ENCODE results near the gene BICRA. TPM values are rescaled to one million over a fixed set of nuclear protein-coding genes. Genes with fewer than 3 reads are reported as not detected.
"Not testable (repeated sequence)": the region's sequence is repeated elsewhere in the genome, so short reads cannot be mapped to it uniquely, and the experiment has no call there.

BICRA gene
- total RNA-seq, 1 donor: 3.0 TPM

DNA sequence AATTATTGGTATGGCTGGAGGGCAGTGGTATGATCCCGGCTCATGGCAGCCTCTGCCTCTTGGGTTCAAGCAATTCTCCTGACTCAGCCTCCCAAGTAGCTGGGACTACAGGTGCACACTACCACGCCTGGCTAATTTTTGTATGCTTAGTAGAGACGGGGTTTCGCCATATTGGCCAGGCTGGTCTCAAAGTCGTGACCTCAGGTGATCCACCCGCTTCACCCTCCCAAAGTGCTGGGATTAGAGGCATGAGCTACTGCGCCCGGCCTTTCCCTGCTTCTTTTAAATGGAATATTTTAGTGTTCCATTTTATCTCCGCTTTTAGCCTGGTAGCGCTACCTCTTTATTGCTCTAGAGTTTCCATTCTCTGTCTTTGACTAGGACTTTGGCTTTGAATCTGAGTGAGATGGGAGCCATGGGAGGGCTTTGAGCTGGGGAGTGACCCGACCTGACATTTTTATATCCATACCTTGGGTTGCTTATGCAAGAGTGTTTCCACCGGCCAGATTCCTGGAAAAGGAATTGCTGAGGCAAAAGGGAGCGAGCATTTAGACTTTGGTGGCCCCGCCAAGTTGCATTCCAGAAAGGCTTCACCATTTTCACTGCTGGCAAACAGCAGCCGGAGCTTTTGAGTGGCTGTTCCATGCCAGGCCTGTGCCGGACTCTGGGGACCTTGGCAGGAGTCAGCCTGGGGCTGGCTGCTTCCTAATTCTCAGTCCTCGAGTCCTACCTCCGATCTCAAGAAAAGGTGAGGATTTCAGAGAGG lies 22.9 kb downstream of the BICRA start:
- peak; percentile 35 for DNase-seq (ENCODE audit: low read depth)
- no peak for TF ChIP-seq CTCF (IDR thresholded peaks at IDR 0.05; ENCODE audit: insufficient read depth, low read depth, low read length)

DNA sequence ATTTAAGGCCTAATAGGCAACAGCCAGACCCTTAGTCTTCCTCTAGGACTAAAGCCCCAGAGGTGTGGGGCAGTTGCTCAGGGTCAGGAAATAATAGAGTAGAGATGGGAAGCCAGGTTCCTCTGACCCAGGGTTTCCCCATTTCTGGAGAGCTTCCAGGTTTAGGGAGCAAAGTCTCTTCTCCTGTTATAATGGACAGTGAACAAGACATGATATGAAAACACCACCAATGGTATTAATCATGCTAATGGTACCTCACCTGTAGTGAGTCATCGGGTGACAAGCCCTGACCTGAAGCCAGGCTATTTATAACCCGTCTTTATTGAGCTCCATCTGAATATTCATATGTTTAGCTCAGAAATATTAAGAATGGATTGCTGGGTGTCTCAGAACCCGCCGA lies 24.6 kb downstream of the BICRA start:
- H3K4me3 ChIP-seq (ENCODE audit: low read depth, low read length): no peak overlapping the region
- no peak for DNase-seq (ENCODE audit: low read depth)
- TF ChIP-seq CTCF (IDR thresholded peaks at IDR 0.05; ENCODE audit: insufficient read depth, low read depth, low read length): no peak

More for the DNA sequence above, 22.9 kb downstream of the BICRA start:
- no peak overlapping the region for H3K4me3 ChIP-seq (ENCODE audit: low read depth, low read length)

DNA sequence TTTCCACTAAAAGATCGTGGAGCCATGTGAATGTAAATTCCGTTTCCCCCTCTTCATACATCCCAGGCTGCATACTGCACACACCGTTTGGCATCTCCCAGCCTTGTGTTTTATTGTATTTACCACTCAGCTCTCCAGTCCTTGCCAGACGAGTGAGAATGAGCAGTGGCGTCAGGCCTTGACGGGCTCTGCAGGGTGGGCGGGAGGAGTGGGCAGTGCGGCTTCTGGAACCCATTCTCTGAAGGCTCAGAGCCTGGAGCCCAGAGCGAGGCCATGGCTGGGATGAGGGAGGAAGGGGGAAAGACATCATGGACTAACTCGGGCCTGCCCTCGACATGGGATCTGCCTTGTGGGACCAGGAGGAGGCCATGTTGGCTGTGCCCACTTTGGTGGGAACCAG lies 25.1 kb downstream of the BICRA start:
- no peak for DNase-seq (ENCODE audit: low read depth)
- TF ChIP-seq CTCF (IDR thresholded peaks at IDR 0.05; ENCODE audit: insufficient read depth, low read depth, low read length): no peak

GRCh38 chr19:47635152-47635754 lies 26.3 kb downstream of the BICRA start:
- not testable (repeated sequence) for DNase-seq (ENCODE audit: low read depth); H3K4me3 ChIP-seq (ENCODE audit: low read depth, low read length)

More for the DNA sequence above, 25.1 kb downstream of the BICRA start:
- H3K4me3 ChIP-seq (ENCODE audit: low read depth, low read length): no peak overlapping the region

DNA sequence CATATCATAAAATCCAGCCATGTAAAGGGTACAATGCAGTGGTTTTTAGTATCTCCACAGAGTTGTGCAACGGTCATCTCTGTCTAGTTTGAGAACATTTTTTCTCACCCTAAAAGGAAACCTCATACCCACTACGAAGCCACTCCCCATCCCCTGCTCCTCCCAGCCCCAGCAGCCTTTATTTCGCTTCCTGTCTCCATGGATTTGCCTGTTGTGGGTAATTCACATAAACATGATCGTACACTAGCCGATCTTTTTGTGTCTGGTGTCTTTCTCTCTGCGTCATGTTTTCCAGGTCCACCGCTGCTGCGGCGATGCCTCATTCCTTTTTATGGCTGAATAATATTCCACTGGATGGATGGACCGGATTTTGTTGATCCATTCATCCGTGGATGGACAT lies 28.6 kb downstream of the BICRA start:
- DNase-seq (ENCODE audit: low read depth): peak; percentile 98
- TF ChIP-seq CTCF (IDR thresholded peaks at IDR 0.05; ENCODE audit: insufficient read depth, low read depth, low read length): no peak
- H3K4me3 ChIP-seq (ENCODE audit: low read depth, low read length): no peak overlapping the region

GRCh38 chr19:47641891-47642485 lies 33.1 kb downstream of the BICRA start:
- H3K4me3 ChIP-seq (ENCODE audit: low read depth, low read length): no peak overlapping the region
- TF ChIP-seq CTCF (IDR thresholded peaks at IDR 0.05; ENCODE audit: insufficient read depth, low read depth, low read length): no peak
- no peak for DNase-seq (ENCODE audit: low read depth)

- no peak for TF ChIP-seq CTCF (IDR thresholded peaks at IDR 0.05; ENCODE audit: insufficient read depth, low read depth, low read length)
- DNase-seq (ENCODE audit: low read depth): no peak
- no peak overlapping the region for H3K4me3 ChIP-seq (ENCODE audit: low read depth, low read length)
These were observed 34.3 kb downstream of the BICRA start for GRCh38 chr19:47643281-47643680.

All from fibroblast of villous mesenchyme (primary cell).